HL-60/S4 (cell line): ENCODE data around the gene LRRC36.

Source experiments
- in situ Hi-C: fragments of 300-500 bp; cut with MboI; formaldehyde crosslinking; loops from 2 replicates; pipeline ENCODE4 v1.14.3; 2022; ENCODE audit warnings: low sequenced_read_pairs

LRRC36 gene

GRCh38 chr16:67388591-67388990 is 62.0 kb downstream of the LRRC36 start:
- in situ Hi-C loops = no loop called here

- in situ Hi-C loops = no loop called here
Observed at GRCh38 chr16:67389911-67390815, 63.5 kb downstream of the LRRC36 start.

DNA sequence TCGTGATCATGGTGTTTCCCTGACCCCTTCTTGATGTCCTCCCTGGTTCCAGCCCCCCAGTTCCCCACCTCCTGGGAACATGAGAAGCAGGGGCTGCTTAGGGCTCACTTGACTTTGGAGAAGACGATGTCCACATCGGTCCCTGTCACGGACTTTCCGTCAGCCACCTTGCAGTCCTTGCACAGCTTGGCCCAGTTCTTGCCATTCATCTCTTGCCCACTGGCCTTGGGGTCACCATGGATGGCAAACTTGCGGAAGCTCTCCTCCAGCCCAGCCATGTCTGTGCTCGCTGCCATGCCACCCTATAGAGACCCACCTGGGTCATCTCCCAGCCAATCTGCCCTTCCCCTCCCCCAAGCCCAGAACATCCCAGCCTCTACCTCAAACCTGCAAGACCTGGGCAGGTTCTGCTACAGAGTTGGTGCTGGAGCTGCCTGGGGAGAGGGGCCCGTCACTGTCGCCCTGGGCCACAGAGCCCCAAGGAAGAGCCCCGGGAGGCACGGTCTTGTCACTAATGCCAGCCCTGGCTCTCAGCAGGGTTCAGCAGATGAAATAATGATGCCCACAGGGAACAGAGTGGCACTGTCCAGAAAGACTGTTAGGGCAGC is 64.3 kb downstream of the LRRC36 start:
- in situ Hi-C loops = no loop called here

- in situ Hi-C loops = no loop called here
Observed at GRCh38 chr16:67391424-67392300, 65.0 kb downstream of the LRRC36 start.

GRCh38 chr16:67392301-67393059 is 65.9 kb downstream of the LRRC36 start:
- in situ Hi-C loops = no loop called here

GRCh38 chr16:67393111-67393787 is 66.6 kb downstream of the LRRC36 start, which contains the start of gene TPPP3:
Gene TPPP3 (minus strand): TSS chr16:67393498. CDS start chr16:67391111, 2,387 bp downstream.
- in situ Hi-C loops = no loop called here

- in situ Hi-C loops = no loop called here
Observed at GRCh38 chr16:67393788-67394154, 67.2 kb downstream of the LRRC36 start.

- in situ Hi-C loops = no loop called here
Observed at GRCh38 chr16:67394155-67395104, 67.8 kb downstream of the LRRC36 start.

DNA sequence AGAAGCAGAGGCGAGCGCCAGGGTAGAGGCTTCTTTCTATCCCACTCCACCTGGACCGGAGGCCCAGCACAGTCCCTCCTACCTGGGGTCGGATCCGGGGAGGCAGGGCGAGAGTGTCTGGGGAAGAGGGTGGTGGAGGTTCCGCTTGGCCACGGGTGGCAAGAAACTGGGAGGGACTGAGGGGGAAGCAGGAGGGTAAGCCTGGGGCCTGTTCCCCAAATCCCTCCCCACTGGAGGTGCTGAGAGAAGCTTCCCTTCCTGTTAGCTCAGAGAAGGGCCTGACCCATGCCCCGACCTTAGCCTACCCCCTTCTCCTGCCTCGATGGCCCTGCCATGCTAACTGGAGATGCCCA is 68.5 kb downstream of the LRRC36 start:
- in situ Hi-C loops = no loop called here

DNA sequence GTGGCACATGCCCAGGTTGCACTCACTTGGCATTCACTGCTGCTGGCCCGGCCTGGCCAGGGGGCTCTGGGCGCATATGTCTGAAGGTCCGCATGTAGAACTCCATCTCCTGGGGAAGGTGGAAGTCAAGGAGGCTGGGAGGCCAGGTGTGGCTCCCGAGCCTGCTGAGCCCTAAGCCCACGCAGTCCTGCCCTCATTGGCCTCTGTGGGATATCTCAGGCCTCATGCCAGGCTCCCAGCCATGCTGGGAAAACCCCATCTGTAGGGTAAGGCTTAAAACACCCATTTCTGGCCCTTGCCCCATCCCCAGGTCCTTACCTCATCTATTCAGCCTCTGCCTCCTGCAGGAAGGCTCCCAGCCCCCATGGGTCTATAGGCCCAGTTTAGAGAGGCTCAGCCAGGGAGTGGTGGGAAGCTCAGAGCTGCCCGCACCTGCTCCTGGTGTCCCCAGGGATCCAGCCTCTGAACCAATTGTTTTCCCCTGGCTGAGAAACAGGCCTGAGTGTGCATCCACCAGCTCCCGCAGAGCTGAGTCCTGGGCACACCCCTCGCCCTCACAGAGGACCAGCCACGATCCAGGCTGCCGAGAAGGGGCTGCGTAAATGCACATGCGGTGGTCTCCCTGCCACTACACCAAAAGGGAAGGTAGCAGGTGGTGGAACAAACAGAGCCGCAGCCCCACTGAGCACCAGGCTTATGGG is 69.0 kb downstream of the LRRC36 start:
- in situ Hi-C loops = no loop called here

- in situ Hi-C loops = no loop called here
Observed at GRCh38 chr16:67396159-67397035, 69.8 kb downstream of the LRRC36 start.

- in situ Hi-C loops = no loop called here
Observed at GRCh38 chr16:67397036-67397801, 70.6 kb downstream of the LRRC36 start.

DNA sequence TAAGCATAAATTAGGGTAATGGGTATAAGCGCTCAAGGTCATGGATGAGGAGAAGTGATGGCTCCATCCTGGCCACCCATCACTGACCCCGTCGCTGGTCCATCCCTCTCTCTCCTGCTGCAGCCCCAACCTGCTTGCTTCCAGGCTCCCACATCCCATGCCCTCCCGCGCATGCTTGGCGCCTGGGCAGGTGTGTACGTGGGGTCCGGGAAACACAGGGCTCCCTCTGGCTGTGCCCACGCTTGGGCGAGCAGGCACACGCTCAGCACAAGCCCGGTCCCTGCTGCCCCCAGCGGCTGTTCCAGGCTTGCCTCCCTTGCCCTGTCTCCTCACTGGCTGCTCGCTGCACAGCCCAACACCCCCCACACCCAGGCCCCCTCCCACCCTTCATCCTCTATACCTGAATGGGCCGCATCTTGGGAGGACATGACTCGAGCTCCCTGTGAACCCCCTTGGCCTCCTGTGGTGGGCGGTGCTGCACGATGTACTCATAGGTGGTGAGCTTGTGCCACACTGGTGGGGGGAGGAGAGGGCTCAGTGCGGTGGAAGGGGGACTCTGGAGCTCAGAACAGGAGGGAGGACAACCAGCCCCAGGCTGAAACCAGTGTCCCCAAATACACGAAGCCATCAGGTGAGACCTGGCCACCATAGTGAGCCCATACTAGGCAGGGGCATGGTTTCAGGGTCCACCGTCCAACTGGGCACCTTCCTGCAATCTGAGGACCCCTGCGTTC is 71.4 kb downstream of the LRRC36 start:
- in situ Hi-C loops = no loop called here

GRCh38 chr16:67398546-67399217 is 72.1 kb downstream of the LRRC36 start:
- in situ Hi-C loops = no loop called here

DNA sequence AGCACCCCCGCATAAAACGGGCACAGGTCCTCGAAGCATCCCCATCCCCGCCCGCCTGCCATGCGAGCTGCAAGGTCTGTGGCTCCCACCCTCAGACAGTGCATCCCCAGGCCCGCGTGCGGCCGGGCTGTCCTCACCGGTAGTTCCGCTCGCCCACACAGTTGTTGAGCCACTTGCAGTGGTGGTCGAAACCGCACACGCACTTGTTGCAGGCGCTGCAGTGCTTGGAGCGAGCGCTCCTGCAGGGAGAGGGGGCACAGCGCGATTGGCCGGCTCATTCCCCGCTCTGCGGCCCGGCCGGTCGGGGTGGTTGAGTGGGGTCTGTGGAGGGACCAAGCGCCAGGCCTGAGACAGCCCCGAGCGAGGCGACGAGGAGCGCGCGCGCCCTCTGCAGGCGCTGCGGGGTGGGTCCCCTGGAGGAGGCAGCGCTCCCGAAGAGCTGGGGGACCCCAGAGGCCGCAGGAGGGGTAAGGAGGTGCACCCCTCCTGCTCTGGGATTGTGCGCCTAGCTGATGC is 72.7 kb downstream of the LRRC36 start:
- in situ Hi-C loops = no loop called here
